ENCODE data around the gene SMIM1. TPM values are rescaled to one million over a fixed set of nuclear protein-coding genes. Genes with fewer than 3 reads are reported as not detected.

Gene SMIM1
- total and polyA plus RNA-seq, 9 of the 15 experiments (the other 6 are each of a cell fraction or from before 2014, with no cell fraction given), result 2.3 to 125 (median 24.3) TPM

DNA sequence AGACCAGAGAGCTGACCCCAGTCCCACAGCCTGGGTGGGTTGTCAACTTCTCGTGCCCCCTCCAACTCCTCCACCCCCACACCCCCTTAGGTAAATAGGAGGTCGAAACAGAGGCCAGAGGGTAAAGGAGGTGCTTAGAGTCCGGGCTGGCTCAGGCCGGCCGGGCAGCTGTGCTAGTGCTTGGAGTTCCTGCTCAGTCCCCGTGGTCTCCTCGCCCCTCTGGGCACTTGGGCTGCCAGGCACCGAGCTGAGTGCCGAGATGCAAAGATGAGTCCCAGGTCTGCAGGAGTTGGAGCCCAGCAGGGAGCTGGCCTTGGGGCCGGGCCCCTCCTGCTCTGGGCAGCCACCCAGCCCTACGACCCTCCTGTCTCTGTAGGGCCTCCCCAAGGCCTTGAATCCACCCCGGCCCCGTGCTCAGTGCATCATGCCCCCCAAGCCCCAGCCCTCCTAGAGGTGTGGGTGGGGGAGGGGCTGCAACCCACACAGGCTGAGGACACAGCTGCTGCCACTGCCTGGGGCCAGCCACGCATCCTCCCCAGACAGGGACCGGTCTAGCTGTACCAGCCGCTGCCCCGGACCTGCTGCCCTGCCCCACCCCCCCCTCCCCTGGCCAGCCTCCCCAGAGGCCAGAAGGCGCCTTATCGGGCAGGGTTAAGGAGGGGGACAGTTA is 1.9 kb downstream of the SMIM1 start (continued):
- TF ChIP-seq, protein P1, sequence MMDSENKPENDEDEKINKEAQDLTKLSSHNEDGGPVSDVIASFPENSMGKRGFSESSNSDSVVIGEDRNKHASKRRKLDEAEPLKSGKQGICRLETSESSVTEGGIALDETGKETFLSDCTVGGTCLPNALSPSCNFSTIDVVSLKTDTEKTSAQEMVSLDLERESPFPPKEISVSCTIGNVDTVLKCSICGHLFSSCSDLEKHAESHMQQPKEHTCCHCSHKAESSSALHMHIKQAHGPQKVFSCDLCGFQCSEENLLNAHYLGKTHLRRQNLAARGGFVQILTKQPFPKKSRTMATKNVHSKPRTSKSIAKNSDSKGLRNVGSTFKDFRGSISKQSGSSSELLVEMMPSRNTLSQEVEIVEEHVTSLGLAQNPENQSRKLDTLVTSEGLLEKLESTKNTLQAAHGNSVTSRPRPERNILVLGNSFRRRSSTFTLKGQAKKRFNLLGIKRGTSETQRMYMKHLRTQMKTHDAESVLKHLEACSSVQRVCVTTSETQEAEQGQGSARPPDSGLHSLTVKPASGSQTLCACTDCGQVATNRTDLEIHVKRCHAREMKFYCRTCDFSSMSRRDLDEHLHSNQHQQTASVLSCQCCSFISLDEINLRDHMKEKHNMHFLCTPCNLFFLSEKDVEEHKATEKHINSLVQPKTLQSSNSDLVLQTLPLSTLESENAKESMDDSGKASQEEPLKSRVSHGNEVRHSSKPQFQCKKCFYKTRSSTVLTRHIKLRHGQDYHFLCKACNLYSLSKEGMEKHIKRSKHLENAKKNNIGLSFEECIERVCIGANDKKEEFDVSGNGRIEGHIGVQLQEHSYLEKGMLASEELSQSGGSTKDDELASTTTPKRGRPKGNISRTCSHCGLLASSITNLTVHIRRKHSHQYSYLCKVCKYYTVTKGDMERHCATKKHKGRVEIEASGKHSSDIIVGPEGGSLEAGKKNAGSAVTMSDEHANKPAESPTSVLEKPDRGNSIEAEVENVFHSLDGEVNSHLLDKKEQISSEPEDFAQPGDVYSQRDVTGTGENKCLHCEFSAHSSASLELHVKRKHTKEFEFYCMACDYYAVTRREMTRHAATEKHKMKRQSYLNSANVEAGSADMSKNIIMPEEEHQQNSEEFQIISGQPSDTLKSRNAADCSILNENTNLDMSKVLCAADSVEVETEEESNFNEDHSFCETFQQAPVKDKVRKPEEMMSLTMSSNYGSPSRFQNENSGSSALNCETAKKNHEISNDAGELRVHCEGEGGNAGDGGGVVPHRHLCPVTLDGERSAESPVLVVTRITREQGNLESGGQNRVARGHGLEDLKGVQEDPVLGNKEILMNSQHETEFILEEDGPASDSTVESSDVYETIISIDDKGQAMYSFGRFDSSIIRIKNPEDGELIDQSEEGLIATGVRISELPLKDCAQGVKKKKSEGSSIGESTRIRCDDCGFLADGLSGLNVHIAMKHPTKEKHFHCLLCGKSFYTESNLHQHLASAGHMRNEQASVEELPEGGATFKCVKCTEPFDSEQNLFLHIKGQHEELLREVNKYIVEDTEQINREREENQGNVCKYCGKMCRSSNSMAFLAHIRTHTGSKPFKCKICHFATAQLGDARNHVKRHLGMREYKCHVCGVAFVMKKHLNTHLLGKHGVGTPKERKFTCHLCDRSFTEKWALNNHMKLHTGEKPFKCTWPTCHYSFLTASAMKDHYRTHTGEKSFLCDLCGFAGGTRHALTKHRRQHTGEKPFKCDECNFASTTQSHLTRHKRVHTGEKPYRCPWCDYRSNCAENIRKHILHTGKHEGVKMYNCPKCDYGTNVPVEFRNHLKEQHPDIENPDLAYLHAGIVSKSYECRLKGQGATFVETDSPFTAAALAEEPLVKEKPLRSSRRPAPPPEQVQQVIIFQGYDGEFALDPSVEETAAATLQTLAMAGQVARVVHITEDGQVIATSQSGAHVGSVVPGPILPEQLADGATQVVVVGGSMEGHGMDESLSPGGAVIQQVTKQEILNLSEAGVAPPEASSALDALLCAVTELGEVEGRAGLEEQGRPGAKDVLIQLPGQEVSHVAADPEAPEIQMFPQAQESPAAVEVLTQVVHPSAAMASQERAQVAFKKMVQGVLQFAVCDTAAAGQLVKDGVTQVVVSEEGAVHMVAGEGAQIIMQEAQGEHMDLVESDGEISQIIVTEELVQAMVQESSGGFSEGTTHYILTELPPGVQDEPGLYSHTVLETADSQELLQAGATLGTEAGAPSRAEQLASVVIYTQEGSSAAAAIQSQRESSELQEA (IDR thresholded peaks at IDR 0.05; ENCODE audit: low read depth), result no peak
- TF ChIP-seq FOXJ3 (CRISPR knock-in tag; IDR thresholded peaks at IDR 0.05), result no peak
- TF ChIP-seq PHF20 (IDR thresholded peaks at IDR 0.05; ENCODE audit: partially characterized antibody), result no peak
- no peak for TF ChIP-seq BRCA1 (IDR thresholded peaks at IDR 0.05)
- TF ChIP-seq BRCA1 (CRISPR knock-in tag; IDR thresholded peaks at IDR 0.05), result no peak
- no peak for TF ChIP-seq CXXC5 (CRISPR knock-in tag; IDR thresholded peaks at IDR 0.05)
- TF ChIP-seq HDGF (IDR thresholded peaks at IDR 0.05), result no peak
- TF ChIP-seq ELF2 (CRISPR knock-in tag; IDR thresholded peaks at IDR 0.05), result no peak
- TF ChIP-seq ZC3H4 (CRISPR knock-in tag; IDR thresholded peaks at IDR 0.05; ENCODE audit: borderline replicate concordance), result no peak
- TF ChIP-seq CBX1 (IDR thresholded peaks at IDR 0.05; ENCODE audit: low read depth), result 0 out of 2 replicates have a peak, but pooled peaks have one; percentile 17
- no peak for TF ChIP-seq SIN3B (IDR thresholded peaks at IDR 0.05; ENCODE audit: low read depth)
- no peak for TF ChIP-seq L3MBTL2 (IDR thresholded peaks at IDR 0.05)
- TF ChIP-seq, protein P2, sequence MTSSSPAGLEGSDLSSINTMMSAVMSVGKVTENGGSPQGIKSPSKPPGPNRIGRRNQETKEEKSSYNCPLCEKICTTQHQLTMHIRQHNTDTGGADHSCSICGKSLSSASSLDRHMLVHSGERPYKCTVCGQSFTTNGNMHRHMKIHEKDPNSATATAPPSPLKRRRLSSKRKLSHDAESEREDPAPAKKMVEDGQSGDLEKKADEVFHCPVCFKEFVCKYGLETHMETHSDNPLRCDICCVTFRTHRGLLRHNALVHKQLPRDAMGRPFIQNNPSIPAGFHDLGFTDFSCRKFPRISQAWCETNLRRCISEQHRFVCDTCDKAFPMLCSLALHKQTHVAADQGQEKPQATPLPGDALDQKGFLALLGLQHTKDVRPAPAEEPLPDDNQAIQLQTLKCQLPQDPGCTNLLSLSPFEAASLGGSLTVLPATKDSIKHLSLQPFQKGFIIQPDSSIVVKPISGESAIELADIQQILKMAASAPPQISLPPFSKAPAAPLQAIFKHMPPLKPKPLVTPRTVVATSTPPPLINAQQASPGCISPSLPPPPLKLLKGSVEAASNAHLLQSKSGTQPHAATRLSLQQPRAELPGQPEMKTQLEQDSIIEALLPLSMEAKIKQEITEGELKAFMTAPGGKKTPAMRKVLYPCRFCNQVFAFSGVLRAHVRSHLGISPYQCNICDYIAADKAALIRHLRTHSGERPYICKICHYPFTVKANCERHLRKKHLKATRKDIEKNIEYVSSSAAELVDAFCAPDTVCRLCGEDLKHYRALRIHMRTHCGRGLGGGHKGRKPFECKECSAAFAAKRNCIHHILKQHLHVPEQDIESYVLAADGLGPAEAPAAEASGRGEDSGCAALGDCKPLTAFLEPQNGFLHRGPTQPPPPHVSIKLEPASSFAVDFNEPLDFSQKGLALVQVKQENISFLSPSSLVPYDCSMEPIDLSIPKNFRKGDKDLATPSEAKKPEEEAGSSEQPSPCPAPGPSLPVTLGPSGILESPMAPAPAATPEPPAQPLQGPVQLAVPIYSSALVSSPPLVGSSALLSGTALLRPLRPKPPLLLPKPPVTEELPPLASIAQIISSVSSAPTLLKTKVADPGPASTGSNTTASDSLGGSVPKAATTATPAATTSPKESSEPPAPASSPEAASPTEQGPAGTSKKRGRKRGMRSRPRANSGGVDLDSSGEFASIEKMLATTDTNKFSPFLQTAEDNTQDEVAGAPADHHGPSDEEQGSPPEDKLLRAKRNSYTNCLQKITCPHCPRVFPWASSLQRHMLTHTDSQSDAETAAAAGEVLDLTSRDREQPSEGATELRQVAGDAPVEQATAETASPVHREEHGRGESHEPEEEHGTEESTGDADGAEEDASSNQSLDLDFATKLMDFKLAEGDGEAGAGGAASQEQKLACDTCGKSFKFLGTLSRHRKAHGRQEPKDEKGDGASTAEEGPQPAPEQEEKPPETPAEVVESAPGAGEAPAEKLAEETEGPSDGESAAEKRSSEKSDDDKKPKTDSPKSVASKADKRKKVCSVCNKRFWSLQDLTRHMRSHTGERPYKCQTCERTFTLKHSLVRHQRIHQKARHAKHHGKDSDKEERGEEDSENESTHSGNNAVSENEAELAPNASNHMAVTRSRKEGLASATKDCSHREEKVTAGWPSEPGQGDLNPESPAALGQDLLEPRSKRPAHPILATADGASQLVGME (CRISPR knock-in tag; IDR thresholded peaks at IDR 0.05), result no peak
- TF ChIP-seq SRF (CRISPR knock-in tag; IDR thresholded peaks at IDR 0.05), result no peak
- TF ChIP-seq XRCC5 (IDR thresholded peaks at IDR 0.05; ENCODE audit: low read depth, low read length), result no peak; the same call in 1 of the 2 replicates
